Activated CD4-positive, alpha-beta T cell treated with anti-CD3 and anti-CD28 coated beads, Interleukin-2, amount 50 U/mL, for 16 hours (primary cell): ENCODE data around the gene FDXR.
"Not testable (repeated sequence)": the region's sequence is repeated elsewhere in the genome, so short reads cannot be mapped to it uniquely, and the experiment has no call there.

Experiments
- DNase-seq: peaks from one replicate; pipeline ENCODE4 v3.0.0-alpha.2; 2020

Gene FDXR

GRCh38 chr17:74870512-74870911 lies 2.3 kb downstream of the FDXR start:
- no peak for DNase-seq

- DNase-seq, result not testable (repeated sequence)
Measured at GRCh38 chr17:74870028-74870427, 2.8 kb downstream of the FDXR start.

DNA sequence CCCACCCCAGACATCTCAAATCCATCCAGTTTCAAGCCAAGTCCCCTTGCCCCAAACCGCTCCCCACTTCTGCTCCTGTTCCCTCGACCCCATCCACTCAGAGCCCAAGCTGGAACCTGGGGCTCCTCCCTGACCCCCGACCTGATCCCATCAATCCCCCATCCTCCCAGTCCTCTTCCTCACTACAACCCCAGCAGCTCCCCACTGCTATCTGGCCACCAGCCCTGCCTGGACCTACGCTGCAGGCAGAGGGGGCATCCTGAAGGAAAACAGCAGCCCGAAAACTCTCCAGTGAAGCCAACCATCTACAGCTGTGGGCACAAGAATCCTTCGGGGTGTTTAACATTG lies 3.9 kb downstream of the FDXR start:
- no peak for DNase-seq

DNA sequence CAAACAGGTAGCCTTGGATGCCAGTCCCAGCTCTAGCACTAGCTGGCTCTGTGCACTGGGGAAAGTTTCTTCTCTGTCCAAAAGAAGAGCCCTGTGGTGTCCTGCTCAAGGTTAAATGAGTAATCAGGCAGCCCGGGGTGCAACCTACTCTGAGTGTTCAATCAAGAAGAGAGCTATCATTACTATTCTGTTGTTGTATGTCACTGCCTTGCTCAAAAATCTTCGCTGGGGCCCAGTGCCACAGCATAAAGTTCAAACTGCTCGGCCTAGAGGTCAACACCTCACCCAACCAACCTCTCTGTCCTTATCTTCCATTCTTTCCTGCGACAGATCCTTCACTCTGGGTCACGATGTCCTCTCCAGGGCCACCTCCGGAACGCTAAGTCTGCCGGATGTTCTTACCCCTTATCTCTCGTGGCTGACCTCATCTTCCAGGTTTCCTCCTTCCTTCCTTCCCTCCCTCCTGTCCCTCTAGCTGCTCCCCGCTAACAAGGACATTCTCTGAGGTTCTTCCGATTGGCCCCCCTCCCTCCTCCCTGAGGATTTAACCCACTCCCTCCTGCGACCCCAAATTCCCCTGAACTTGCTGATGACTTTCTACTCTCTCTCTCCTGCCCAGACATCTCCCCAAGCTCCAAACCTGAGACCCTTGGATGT lies 4.4 kb downstream of the FDXR start:
- no peak for DNase-seq

DNA sequence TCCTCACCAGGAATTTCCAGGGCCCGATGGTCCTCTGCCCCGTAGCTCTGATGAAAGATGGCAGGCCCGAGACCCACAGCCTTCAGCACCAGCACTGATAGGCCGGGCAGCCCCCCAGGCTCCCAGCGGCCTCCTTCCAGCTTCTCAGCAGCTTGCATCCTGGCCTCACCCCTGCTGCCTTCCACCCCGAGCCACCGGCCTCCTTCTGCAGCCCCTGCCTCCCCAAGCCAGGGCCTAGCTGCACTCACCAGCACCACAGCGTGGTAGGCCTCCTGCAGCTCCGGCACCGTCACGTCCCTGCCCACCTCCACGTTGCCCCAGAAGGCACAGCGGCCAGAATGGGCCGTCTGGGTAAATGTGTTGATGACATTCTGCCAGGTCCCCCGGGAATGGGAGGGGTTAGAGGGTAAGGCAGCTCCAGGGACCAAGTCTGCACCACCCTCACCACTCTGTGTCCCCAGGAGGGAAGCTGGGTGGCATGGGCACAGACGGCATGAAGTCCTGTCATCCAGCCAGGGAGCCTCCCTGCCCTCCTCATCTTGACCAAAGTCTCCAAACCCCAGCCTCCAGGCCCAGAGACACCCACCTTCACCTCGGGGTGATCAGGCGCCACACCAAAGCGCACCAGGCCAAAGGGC lies 6.5 kb downstream of the FDXR start:
- DNase-seq, result no peak

- DNase-seq, result no peak
Measured at GRCh38 chr17:74865504-74866197, 7.1 kb downstream of the FDXR start.

GRCh38 chr17:74864866-74865395 lies 7.9 kb downstream of the FDXR start:
- peak; percentile 79 for DNase-seq

DNA sequence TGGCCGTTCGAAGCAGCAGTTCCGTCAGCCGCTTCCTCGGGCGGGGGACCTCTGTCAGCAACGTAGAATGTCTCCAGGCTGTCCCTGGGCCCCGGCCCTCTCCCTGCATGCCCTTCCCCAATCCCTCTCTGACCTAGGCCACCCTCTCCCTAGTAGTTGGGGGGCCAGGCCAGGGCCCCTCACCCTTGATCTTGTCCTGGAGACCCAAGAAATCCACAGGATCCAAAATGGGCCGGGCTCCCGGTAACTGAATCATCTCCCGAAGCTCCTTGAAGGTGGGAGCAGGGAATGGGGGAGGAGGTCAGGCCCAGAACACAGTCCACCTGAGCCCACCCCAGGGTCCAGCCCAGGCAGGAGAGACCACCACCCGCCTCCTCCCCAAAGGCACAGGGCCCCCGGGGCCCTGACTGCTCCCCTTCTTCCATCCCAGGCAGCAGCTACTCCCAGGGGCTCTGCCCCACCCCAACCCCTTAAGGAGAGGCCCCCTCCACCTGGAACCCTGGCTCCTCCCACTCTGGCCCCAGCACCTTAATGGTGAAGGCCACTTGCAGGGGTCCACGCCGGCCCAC lies 8.4 kb downstream of the FDXR start:
- no peak for DNase-seq

- DNase-seq, result no peak
Measured at GRCh38 chr17:74863420-74864296, 9.1 kb downstream of the FDXR start.

DNA sequence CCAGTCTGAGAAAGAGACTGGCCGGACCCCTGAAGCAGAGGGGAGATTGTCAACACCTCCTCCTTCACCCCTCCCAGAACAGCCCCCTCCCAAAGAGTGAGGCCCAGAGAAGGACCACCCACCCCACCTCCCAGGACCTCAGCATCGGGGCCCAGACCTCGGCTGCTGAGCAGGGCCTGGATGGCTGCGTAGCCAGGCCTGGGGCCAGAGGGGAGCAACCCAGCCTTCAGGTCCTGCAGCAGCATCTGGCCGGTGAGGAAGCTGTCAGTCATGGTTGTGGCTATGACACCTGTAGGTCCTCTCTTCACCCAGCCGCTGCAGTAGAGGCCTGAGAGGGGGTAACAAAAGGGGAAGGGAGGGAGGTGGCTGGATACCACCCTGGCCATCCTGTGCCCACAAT lies 9.9 kb downstream of the FDXR start:
- no peak for DNase-seq

DNA sequence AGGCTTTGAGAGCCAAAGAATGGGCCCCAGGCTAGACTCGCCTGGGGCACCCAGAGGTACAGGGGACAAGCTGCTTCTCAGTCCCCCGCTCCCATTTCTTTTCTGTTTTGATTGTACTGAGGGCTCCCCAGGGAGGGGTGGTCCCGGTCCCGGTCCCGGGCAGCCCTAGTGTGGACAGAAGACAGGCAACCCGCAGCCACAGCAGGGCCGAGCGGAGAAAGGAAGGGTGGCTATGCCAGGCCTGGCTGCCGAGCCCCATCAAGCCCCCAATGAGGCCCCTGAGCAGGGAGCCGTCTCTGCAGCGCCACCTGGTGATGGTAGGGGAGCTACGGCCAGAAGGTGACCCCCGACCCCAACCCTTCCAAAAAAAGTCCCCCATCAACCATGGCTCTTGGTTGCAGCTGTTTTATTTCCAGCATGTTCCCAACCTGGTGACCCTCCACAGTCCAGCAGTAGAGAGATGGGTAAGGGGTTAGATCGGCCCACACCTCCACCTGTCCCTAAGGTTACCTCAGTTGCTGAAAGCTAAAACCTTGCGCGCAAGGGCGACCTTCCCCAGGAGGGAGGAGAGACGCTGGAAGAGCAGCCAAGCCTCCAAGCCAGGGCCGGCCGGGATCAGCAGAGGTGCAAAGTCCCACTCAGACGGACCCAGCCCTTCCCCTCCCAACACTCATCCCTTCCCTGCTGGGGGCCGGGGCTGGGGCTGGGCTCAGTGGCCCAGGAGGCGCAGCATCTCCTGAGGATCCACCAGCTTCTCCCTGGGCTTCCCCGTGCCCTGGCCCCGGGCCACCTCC lies 10.5 kb downstream of the FDXR start:
- peak; percentile 58 for DNase-seq

DNA sequence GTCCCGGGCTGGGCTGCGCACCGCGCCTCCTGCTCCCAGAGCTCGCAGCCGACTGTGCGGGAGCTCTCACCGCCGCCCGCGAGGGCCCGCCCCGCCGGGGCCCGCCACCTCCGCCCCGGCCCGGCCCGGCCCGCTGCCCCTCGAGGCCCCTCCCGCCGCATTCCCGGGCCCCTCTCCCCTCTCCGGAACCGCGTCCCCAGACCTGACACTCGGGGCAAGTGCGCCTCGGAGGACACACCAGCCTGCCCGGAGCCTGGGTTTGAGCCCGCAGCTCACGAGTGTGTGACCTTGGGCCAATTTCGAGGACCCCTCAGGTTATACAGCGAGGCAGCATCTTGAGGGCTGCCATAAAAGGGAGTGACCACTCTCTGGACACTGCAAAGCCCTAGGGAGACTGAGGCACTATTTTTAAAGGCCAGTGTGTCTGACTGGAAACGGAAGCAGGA lies 11.1 kb downstream of the FDXR start:
- DNase-seq, result no peak

- no peak for DNase-seq
Measured at GRCh38 chr17:74860872-74861661, 11.7 kb downstream of the FDXR start.

GRCh38 chr17:74860229-74860871 lies 12.4 kb downstream of the FDXR start:
- DNase-seq, result no peak

- no peak for DNase-seq
Measured at GRCh38 chr17:74859459-74860228, 13.2 kb downstream of the FDXR start, which contains the start of gene GRIN2C. GRIN2C (minus strand) TSS chr17:74859885; CDS start chr17:74855092, 4,793 bp downstream.

GRCh38 chr17:74858672-74859458 lies 13.9 kb downstream of the FDXR start:
- no peak for DNase-seq

GRCh38 chr17:74857191-74857590 lies 15.6 kb downstream of the FDXR start:
- no peak for DNase-seq

DNA sequence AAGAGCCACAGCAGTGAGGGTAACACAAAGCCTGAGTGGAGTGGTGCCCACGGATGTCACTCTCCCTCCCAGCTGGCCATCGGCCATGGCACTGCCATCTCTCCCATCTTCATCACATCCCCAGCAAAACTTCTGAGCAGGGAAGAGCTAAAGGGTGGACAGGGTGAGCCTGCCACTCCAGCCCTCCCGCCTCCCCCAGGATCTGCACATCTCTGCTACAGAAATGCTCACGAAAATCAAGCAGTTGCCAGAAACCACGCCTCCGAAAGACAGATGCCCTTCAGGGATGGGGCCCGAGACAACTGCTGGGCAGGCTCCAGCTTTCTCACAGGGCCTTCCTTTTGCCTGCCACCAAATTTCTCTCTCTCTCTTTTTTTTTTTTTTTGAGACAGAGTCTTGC lies 16.7 kb downstream of the FDXR start:
- DNase-seq, result no peak

- DNase-seq, result no peak
Measured at GRCh38 chr17:74855323-74855722, 17.5 kb downstream of the FDXR start.
